Thyroid gland (tissue), 4 donors: ENCODE measurements around the gene OGA. TPM values are rescaled to one million over a fixed set of nuclear protein-coding genes. Genes with fewer than 3 reads are reported as not detected.

ENCODE experiments used
- DNase-seq, 2 donors: peaks; one replicate each; pipeline ENCODE4 v3.0.0-alpha.2; 2019
- H3K27ac ChIP-seq, 3 donors: fragments of 200-600 bp; sonication (generic); 1 replicate in 2 of 3; 2 replicates in 1 of 3; pipeline ENCODE4 v1.5.1; 2016 to 2019; ENCODE audit warnings: mild to moderate bottlenecking in 1 of 3, moderate library complexity in 1 of 3
- H3K27me3 ChIP-seq: fragments of 200-600 bp; sonication (generic); one replicate; pipeline ENCODE4 v1.5.1; 2019
- H3K36me3 ChIP-seq, 2 donors: fragments of 200-600 bp; sonication (generic); one replicate each; pipeline ENCODE4 v1.5.1; 2016 to 2019
- H3K4me1 ChIP-seq, 2 donors: fragments of 200-600 bp; sonication (generic); one replicate each; pipeline ENCODE4 v1.5.1; 2017 to 2019
- H3K4me3 ChIP-seq, 3 donors: fragments of 200-600 bp; sonication (generic); replicated peaks in 1 of 3; 1 replicate in 2 of 3; 2 replicates in 1 of 3; pipeline ENCODE4 v1.5.1; 2016; ENCODE audit warnings: mild to moderate bottlenecking in 1 of 3
- H3K9me3 ChIP-seq: fragments of 200-600 bp; sonication (generic); one replicate; pipeline ENCODE4 v1.5.1; 2017
- CTCF ChIP-seq, 6 experiments: fragments of 200-600 bp in 3 of 6; fragments of 450-650 bp in 3 of 6; sonication (generic) in 3 of 6; IDR thresholded peaks; one replicate each; pipeline ENCODE4 v1.5.1; 2016 to 2019; ENCODE audit warnings: antibody characterized with exemption in 6 of 6, mild to moderate bottlenecking in 2 of 6, inconsistent platforms in 1 of 6, moderate library complexity in 1 of 6
- POLR2A ChIP-seq, 2 donors: fragments of 450-650 bp; IDR thresholded peaks; one replicate each; pipeline ENCODE4 v1.6.1; 2017; ENCODE audit warnings: antibody characterized with exemption in 2 of 2, mild to moderate bottlenecking in 2 of 2, moderate library complexity in 1 of 2
- WGBS, 2 donors: methylation state at CpG; one replicate each; pipeline ENCODE4 v1.1.5; 2017; 5-methylcytosine and 5-hydroxymethylcytosine counted together
- intact Hi-C: fragments of 100-400 bp; cut with DNase I; formaldehyde crosslinking; loops from one replicate; pipeline ENCODE4 v1.15.1; 2023
- total RNA-seq, 4 donors: library from RNA; depleted of rRNA; stranded (reverse); fragments of >200 nt; gene quantifications; one replicate each; pipeline ENCODE4 v1.2.3, GENCODE V29; 2016

OGA gene
- total RNA-seq, 4 donors from 2014 or later, result 114 to 205 (median 157) TPM

GRCh38 chr10:101782811-101783735, 35.2 kb downstream of the OGA start, which contains the start of gene NPM3:
Gene NPM3 (minus strand): TSS chr10:101783446. CDS start chr10:101783390, 56 bp downstream.
- H3K9me3 ChIP-seq, result no peaks in the 10 kb centered on the region
- DNase-seq, result peak; percentile 85 to 86
- TF ChIP-seq POLR2A (IDR thresholded peaks at IDR 0.05) (no peak), CTCF (IDR thresholded peaks at IDR 0.05) (no peak)
- peaks cover 23 to 29% of the 10 kb centered on the region in 2 donors for H3K4me1 ChIP-seq
- no peak within 1 kb of the TSS for H3K27ac ChIP-seq
- H3K4me3 ChIP-seq, result peak within 1 kb of the TSS in 2 of 3 donors; percentile 51 to 70
- H3K27me3 ChIP-seq, result peaks cover 3% of the 10 kb centered on the region
- H3K36me3 ChIP-seq, result peaks cover 22 to 29% of the 10 kb centered on the region in 2 donors
- 1 to 3% methylated on average over 33 to 49 of the region's 57 CpGs for WGBS, 2 donors
- intact Hi-C loops, result no loop called here

- 54 to 55% methylated on average over 13 to 17 of the region's 17 CpGs for WGBS, 2 donors
- Histone ChIP-seq H3K4me1 (peaks cover 23 to 29% of the 10 kb centered on the region in 2 donors), H3K36me3 (peaks cover 17 to 21% of the 10 kb centered on the region in 2 donors), H3K27ac (no peak overlapping the region), H3K4me3 (peak overlapping the region in 1 of 3 donors; percentile 51), H3K27me3 (peaks cover 8% of the 10 kb centered on the region), H3K9me3 (no peaks in the 10 kb centered on the region)
- TF ChIP-seq POLR2A (IDR thresholded peaks at IDR 0.05), result no peak
- TF ChIP-seq CTCF (IDR thresholded peaks at IDR 0.05), result no peak
- intact Hi-C loops, result no loop called here
- DNase-seq, result no peak
These were observed 36.0 kb downstream of the OGA start for GRCh38 chr10:101781984-101782810.

GRCh38 chr10:101781655-101781983, 36.6 kb downstream of the OGA start:
- no peak for DNase-seq
- WGBS, 2 donors, result 78 to 86% methylated on average over 7 of the region's 7 CpGs
- Histone ChIP-seq H3K36me3 (peaks cover 11 to 15% of the 10 kb centered on the region in 2 donors), H3K27ac (no peak overlapping the region), H3K4me3 (no peak overlapping the region), H3K9me3 (no peaks in the 10 kb centered on the region), H3K27me3 (peaks cover 8% of the 10 kb centered on the region), H3K4me1 (peaks cover 23 to 29% of the 10 kb centered on the region in 2 donors)
- intact Hi-C loops, result no loop called here
- no peak for TF ChIP-seq CTCF (IDR thresholded peaks at IDR 0.05)
- no peak for TF ChIP-seq POLR2A (IDR thresholded peaks at IDR 0.05)

- Histone ChIP-seq H3K36me3 (peaks cover 6 to 11% of the 10 kb centered on the region in 2 donors), H3K27me3 (peaks cover 11% of the 10 kb centered on the region), H3K4me3 (no peak overlapping the region), H3K27ac (no peak overlapping the region), H3K9me3 (no peaks in the 10 kb centered on the region), H3K4me1 (peaks cover 23 to 35% of the 10 kb centered on the region in 2 donors)
- intact Hi-C loops, result no loop called here
- WGBS, 2 donors, result 48 to 59% methylated on average over 11 to 13 of the region's 14 CpGs
- peak; percentile 58 to 63 for DNase-seq
- TF ChIP-seq POLR2A (IDR thresholded peaks at IDR 0.05) (no peak), CTCF (IDR thresholded peaks at IDR 0.05) (peak; percentile 76 to 97 (median 78))
These were observed 37.2 kb downstream of the OGA start for GRCh38 chr10:101780818-101781654.
